HG02798 (cell line): Measurements from ENCODE around the gene PLPP2.

ENCODE experiments used
- ATAC-seq: cut with Tn5 transposase; IDR thresholded peaks from one replicate; pipeline ENCODE4 v1.9.1; 2021; ENCODE audit warnings: mild to moderate bottlenecking; ENCODE audit not compliant: unreplicated experiment, poor library complexity

The PLPP2 gene

GRCh38 chr19:317710-318508 lies 26.7 kb upstream of the PLPP2 start:
- no peak for ATAC-seq

- ATAC-seq, result no peak
Measured at GRCh38 chr19:315811-316210, 24.6 kb upstream of the PLPP2 start.

GRCh38 chr19:313988-314815 lies 23.0 kb upstream of the PLPP2 start:
- no peak for ATAC-seq

GRCh38 chr19:313169-313987 lies 22.2 kb upstream of the PLPP2 start:
- ATAC-seq, result no peak

GRCh38 chr19:311813-312261 lies 20.6 kb upstream of the PLPP2 start:
- ATAC-seq, result no peak

GRCh38 chr19:310781-311496 lies 19.7 kb upstream of the PLPP2 start:
- ATAC-seq, result no peak

- ATAC-seq, result no peak
Measured at GRCh38 chr19:310141-310651, 19.0 kb upstream of the PLPP2 start.

GRCh38 chr19:309206-309565 lies 18.0 kb upstream of the PLPP2 start:
- ATAC-seq, result no peak

GRCh38 chr19:308471-309205 lies 17.4 kb upstream of the PLPP2 start:
- ATAC-seq, result no peak

GRCh38 chr19:307793-308420 lies 16.7 kb upstream of the PLPP2 start:
- ATAC-seq, result no peak

- ATAC-seq, result no peak
Measured at GRCh38 chr19:307111-307531, 15.9 kb upstream of the PLPP2 start.

- no peak for ATAC-seq
Measured at GRCh38 chr19:306151-306900, 15.1 kb upstream of the PLPP2 start.

- no peak for ATAC-seq
Measured at GRCh38 chr19:305240-306150, 14.3 kb upstream of the PLPP2 start.

GRCh38 chr19:296476-297225 lies 5.4 kb upstream of the PLPP2 start:
- no peak for ATAC-seq

GRCh38 chr19:295687-296370 lies 4.6 kb upstream of the PLPP2 start:
- no peak for ATAC-seq
